OCI-LY3 (cell line): ENCODE results near the gene P3H1.

Experiments
- H2AFZ ChIP-seq: fragments of 200-600, 300-600 bp; shearing (Covaris generic); 2 replicates; pipeline ENCODE4 v1.6.0; 2014; ENCODE audit warnings: antibody characterized with exemption, low read depth, low read length
- H3K27ac ChIP-seq: fragments of 200-600, 300-600 bp; sonication (generic); 2 replicates; pipeline ENCODE4 v1.5.1; 2014; ENCODE audit warnings: mild to moderate bottlenecking, low read length, moderate library complexity, mixed read lengths
- H3K27me3 ChIP-seq: fragments of 200-600, 300-600 bp; sonication (generic); 2 replicates; pipeline ENCODE4 v1.6.1; 2014; ENCODE audit warnings: low read depth, low read length, mixed read lengths
- H3K36me3 ChIP-seq: fragments of 200-600, 300-600 bp; sonication (generic); replicated peaks from 2 replicates; pipeline ENCODE3; 2014; ENCODE audit warnings: low read depth, low read length, mixed read lengths
- H3K4me1 ChIP-seq: fragments of 300-600, 200-600 bp; sonication (generic); 2 replicates; pipeline ENCODE4 v1.6.1; 2014; ENCODE audit warnings: low read length, mixed read lengths
- H3K4me2 ChIP-seq: fragments of 200-600, 300-600 bp; sonication (generic); 2 replicates; pipeline ENCODE4 v1.6.1; 2014; ENCODE audit warnings: low read length, mixed read lengths
- H3K4me3 ChIP-seq: fragments of 300-600, 200-600 bp; sonication (generic); 2 replicates; pipeline ENCODE4 v1.5.1; 2014; ENCODE audit warnings: antibody characterized with exemption, mild to moderate bottlenecking, low read length, moderate library complexity
- H3K79me2 ChIP-seq: fragments of 300-600, 200-600 bp; shearing (Covaris generic); 2 replicates; pipeline ENCODE4 v1.6.1; 2014; ENCODE audit warnings: mild to moderate bottlenecking, low read length, mixed read lengths
- H3K9ac ChIP-seq: fragments of 300-600, 200-600 bp; shearing (Covaris generic); 2 replicates; pipeline ENCODE4 v1.6.0; 2014; ENCODE audit warnings: mild to moderate bottlenecking, low read length, moderate library complexity
- H3K9me3 ChIP-seq: fragments of 200-600, 300-600 bp; shearing (Covaris generic); 2 replicates; pipeline ENCODE4 v1.6.1; 2014; ENCODE audit warnings: low read length, mixed read lengths; ENCODE audit not compliant: insufficient read depth
- H4K20me1 ChIP-seq: fragments of 200-600, 300-600 bp; sonication (generic); 2 replicates; pipeline ENCODE4 v1.6.1; 2016; ENCODE audit warnings: low read length, mixed read lengths; ENCODE audit not compliant: insufficient read depth
- EZH2phosphoT487 ChIP-seq: fragments of 200-600 bp; shearing (Covaris generic); IDR thresholded peaks from 2 replicates; pipeline ENCODE4 v1.6.1; 2018; ENCODE audit warnings: antibody characterized with exemption, mixed run types, low read depth
- TF ChIP-seq, protein P1 (sequence below): fragments of 200-600, 300-600 bp; sonication (generic); IDR thresholded peaks from 2 replicates; pipeline ENCODE4 v1.5.1; 2014; ENCODE audit warnings: antibody characterized with exemption, low read length, low read depth

Gene P3H1

DNA sequence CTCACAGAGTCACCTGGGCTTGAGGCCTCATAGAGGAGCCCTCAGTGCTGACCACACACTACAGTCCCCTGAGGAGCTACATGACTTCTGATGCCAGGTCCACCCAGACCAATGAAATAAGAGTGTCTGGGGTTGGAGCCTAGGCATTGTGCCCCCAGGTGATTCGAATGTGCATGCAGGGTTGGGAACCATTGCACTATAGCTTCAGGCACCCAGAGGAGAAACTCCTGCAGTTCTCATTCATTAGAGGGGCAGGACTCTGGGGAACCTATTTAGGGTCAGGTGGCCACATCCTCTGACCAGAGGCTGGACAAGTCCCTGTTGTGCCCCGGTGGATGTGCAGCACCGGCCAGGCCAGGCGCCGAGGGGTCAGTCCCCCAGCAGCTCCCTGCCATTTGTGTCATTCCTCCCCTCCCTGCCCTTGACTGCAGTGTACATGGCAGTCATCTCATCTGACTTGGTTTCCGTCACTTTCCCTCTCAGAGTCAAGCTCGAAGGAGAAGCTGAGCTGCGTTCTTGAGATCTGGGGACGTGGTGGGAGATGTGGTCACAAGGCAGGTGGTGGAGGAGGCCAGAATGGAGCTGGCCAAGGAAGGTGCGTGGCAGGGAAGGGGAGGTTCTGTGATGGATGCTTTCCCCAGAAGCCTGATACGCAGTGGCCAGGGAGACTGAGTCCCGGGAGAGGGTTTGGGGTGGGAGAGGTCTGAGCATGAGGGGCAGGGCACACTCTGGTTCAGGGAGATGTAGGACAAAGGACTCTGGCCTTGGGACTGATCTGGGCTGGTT is 33.2 kb downstream of the P3H1 start:
- H3K36me3 ChIP-seq: no peaks in the 10 kb centered on the region
- H2AFZ ChIP-seq: no peak overlapping the region
- no peaks in the 10 kb centered on the region for H3K79me2 ChIP-seq
- no peaks in the 10 kb centered on the region for H3K9me3 ChIP-seq
- no peaks in the 10 kb centered on the region for H3K27me3 ChIP-seq
- no peaks in the 10 kb centered on the region for H4K20me1 ChIP-seq
- H3K9ac ChIP-seq: no peak overlapping the region
- H3K4me3 ChIP-seq: no peak overlapping the region
- H3K4me1 ChIP-seq: peaks cover 16% of the 10 kb centered on the region
- no peak overlapping the region for H3K4me2 ChIP-seq
- no peak overlapping the region for H3K27ac ChIP-seq
- TF ChIP-seq, protein P1, sequence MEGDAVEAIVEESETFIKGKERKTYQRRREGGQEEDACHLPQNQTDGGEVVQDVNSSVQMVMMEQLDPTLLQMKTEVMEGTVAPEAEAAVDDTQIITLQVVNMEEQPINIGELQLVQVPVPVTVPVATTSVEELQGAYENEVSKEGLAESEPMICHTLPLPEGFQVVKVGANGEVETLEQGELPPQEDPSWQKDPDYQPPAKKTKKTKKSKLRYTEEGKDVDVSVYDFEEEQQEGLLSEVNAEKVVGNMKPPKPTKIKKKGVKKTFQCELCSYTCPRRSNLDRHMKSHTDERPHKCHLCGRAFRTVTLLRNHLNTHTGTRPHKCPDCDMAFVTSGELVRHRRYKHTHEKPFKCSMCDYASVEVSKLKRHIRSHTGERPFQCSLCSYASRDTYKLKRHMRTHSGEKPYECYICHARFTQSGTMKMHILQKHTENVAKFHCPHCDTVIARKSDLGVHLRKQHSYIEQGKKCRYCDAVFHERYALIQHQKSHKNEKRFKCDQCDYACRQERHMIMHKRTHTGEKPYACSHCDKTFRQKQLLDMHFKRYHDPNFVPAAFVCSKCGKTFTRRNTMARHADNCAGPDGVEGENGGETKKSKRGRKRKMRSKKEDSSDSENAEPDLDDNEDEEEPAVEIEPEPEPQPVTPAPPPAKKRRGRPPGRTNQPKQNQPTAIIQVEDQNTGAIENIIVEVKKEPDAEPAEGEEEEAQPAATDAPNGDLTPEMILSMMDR: no peak
- TF ChIP-seq EZH2phosphoT487: no peak

DNA sequence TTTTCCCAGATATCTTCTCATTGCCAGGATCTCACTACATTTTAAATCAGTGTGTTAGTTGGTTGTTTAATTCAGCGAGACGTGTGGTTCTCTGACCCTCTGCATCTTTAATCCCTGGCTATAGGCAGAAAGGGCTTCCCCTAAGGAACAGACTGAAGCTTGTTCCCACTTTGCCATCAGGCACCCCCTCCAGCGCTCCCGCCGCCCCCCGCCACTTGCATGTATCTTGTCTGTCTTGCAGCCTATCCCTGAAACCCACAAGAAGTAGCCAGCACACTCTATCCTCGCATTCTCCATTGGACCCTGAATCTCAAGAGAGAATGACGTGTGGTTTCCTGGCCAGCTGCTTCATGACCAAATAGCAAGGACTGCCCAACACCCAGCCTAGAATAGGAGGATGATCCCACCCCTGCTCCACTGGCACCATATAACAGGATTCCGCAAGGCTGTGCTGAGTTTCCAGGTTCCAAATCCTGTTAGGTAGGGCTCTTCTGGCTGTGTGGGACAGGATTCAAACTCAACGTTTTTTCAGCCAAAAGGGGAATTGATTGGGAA is 34.6 kb downstream of the P3H1 start:
- H3K4me3 ChIP-seq: no peak overlapping the region
- H3K36me3 ChIP-seq: no peaks in the 10 kb centered on the region
- no peak for TF ChIP-seq EZH2phosphoT487
- TF ChIP-seq, protein P1: no peak
- H3K4me2 ChIP-seq: no peak overlapping the region
- H3K4me1 ChIP-seq: peaks cover 13% of the 10 kb centered on the region
- no peak overlapping the region for H3K27ac ChIP-seq
- H3K27me3 ChIP-seq: no peaks in the 10 kb centered on the region
- no peaks in the 10 kb centered on the region for H4K20me1 ChIP-seq
- no peak overlapping the region for H3K9ac ChIP-seq
- H2AFZ ChIP-seq: no peak overlapping the region
- no peaks in the 10 kb centered on the region for H3K9me3 ChIP-seq
- no peaks in the 10 kb centered on the region for H3K79me2 ChIP-seq

DNA sequence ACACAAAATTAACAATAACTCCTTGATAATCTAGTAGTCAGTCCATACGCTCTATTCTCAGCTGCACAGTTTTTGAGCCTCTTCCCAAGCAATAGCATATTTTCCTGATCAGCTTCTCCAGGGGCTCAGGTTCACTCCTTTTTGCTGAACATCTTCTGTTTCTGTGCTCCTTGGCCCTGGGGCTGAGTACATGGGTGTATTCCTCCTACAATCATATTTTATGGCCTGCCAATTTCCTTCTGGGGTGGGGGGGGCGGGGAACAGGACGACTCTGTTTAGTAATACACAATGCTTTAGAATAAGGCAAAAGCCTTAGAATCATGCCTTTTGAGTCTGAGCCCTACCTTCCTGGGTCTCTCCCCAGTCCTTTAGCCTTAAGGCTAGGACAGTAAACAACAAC is 35.2 kb downstream of the P3H1 start:
- no peak overlapping the region for H3K4me3 ChIP-seq
- no peaks in the 10 kb centered on the region for H3K79me2 ChIP-seq
- H3K9ac ChIP-seq: no peak overlapping the region
- peaks cover 9% of the 10 kb centered on the region for H3K4me1 ChIP-seq
- H4K20me1 ChIP-seq: no peaks in the 10 kb centered on the region
- no peaks in the 10 kb centered on the region for H3K27me3 ChIP-seq
- no peak overlapping the region for H3K27ac ChIP-seq
- no peak overlapping the region for H2AFZ ChIP-seq
- H3K36me3 ChIP-seq: no peaks in the 10 kb centered on the region
- no peak overlapping the region for H3K4me2 ChIP-seq
- no peak for TF ChIP-seq EZH2phosphoT487
- TF ChIP-seq, protein P1: no peak
- H3K9me3 ChIP-seq: no peaks in the 10 kb centered on the region

DNA sequence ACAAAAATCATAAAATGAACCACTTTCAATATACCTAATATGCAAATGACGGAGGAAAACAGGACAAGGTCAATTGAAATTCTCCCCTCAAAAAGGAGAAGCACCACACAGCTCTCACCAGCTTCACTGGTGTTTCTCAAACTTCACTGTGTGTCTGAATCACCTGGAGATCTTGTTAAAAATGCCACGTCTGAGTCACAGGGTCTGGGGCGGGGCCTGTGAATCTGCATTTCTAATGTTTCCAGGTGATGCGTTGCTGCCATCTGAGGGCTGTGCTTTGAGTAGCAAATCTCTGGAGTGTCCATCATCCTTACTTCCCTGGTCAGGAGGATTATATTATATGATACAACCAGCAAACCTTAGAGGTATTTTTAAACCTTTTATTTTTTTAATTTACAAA is 35.8 kb downstream of the P3H1 start:
- Histone ChIP-seq H2AFZ (no peak overlapping the region), H3K27me3 (no peaks in the 10 kb centered on the region), H3K27ac (no peak overlapping the region), H3K4me1 (peaks cover 9% of the 10 kb centered on the region), H3K79me2 (no peaks in the 10 kb centered on the region), H3K36me3 (no peaks in the 10 kb centered on the region), H3K9ac (no peak overlapping the region), H3K4me3 (no peak overlapping the region), H4K20me1 (no peaks in the 10 kb centered on the region), H3K4me2 (peak overlapping the region; percentile 33), H3K9me3 (no peaks in the 10 kb centered on the region)
- TF ChIP-seq EZH2phosphoT487: no peak
- TF ChIP-seq, protein P1: peak; percentile 32
